ENCODE results near the gene ITGA7.

- no peak for TF ChIP-seq CTCF (conservative IDR thresholded peaks at IDR 0.05; ENCODE audit: low read length)
- TF ChIP-seq EZH2phosphoT487 (IDR thresholded peaks at IDR 0.05; ENCODE audit: borderline replicate concordance) = no peak
Observed at GRCh38 chr12:55666508-55666907, 41.2 kb downstream of the ITGA7 start.
